HEK293 (cell line): ENCODE results near the gene DSCAM.

Experiments
- YY1 ChIP-seq: fragments of 450-650 bp; formaldehyde crosslinking; IDR thresholded peaks from 2 replicates; pipeline ENCODE4 v1.5.1; 2018; ENCODE audit warnings: missing biosample characterization, missing genetic modification characterization
- ZBTB21 ChIP-seq: fragments of 450-650 bp; formaldehyde crosslinking; IDR thresholded peaks from 2 replicates; pipeline ENCODE4 v1.5.1; 2017; ENCODE audit warnings: missing biosample characterization, missing genetic modification characterization
- ZBTB8A ChIP-seq: fragments of 450-650 bp; formaldehyde crosslinking; IDR thresholded peaks from 2 replicates; pipeline ENCODE4 v1.5.1; 2016; ENCODE audit warnings: missing biosample characterization, missing genetic modification characterization
- ZNF341 ChIP-seq: fragments of 450-650 bp; formaldehyde crosslinking; IDR thresholded peaks from 2 replicates; pipeline ENCODE4; 2016; ENCODE audit warnings: low read depth, missing biosample characterization, missing genetic modification characterization
- ZNF830 ChIP-seq: fragments of 450-650 bp; IDR thresholded peaks from 2 replicates; pipeline ENCODE4 v1.5.0; 2018; ENCODE audit warnings: missing biosample characterization, missing genetic modification characterization, low read depth, mild to moderate bottlenecking, moderate library complexity
- TF ChIP-seq, protein P1 (sequence below): fragments of 450-650 bp; formaldehyde crosslinking; IDR thresholded peaks from 2 replicates; pipeline ENCODE4 v1.5.1; 2016; ENCODE audit warnings: missing biosample characterization, missing genetic modification characterization

DNA sequence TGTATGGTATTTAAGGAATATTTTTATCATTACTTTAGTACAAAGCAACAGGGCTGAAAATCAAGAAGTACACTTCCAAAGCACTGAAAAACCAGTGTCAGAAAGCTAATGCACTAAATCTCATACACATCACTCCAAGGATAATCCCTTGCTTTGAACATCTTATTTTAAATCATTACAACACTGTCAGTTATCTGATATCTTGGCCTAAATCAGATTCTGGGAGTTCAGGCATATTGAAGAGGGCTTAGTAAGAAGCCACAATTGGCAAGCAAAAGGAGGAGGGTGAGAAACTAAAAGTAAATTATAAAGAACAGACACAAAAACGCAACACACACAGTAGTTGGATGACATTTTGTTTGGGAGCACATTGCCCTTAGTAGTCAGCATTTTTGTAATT is 531.3 kb downstream of the DSCAM start:
- no peak for TF ChIP-seq ZBTB21 (tag by site-specific recombination)
- TF ChIP-seq, protein P1, sequence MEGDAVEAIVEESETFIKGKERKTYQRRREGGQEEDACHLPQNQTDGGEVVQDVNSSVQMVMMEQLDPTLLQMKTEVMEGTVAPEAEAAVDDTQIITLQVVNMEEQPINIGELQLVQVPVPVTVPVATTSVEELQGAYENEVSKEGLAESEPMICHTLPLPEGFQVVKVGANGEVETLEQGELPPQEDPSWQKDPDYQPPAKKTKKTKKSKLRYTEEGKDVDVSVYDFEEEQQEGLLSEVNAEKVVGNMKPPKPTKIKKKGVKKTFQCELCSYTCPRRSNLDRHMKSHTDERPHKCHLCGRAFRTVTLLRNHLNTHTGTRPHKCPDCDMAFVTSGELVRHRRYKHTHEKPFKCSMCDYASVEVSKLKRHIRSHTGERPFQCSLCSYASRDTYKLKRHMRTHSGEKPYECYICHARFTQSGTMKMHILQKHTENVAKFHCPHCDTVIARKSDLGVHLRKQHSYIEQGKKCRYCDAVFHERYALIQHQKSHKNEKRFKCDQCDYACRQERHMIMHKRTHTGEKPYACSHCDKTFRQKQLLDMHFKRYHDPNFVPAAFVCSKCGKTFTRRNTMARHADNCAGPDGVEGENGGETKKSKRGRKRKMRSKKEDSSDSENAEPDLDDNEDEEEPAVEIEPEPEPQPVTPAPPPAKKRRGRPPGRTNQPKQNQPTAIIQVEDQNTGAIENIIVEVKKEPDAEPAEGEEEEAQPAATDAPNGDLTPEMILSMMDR = no peak
- no peak for TF ChIP-seq ZNF341 (tag by site-specific recombination)
- TF ChIP-seq ZBTB8A = no peak
- no peak for TF ChIP-seq ZNF830 (tag by site-specific recombination)
- no peak for TF ChIP-seq YY1
